Activated CD4-positive, alpha-beta memory T cell treated with anti-CD3 and anti-CD28 coated beads for 36 hours (primary cell): ENCODE results near the gene NOTCH2. TPM values are rescaled to one million over a fixed set of nuclear protein-coding genes. Genes with fewer than 3 reads are reported as not detected.
A peak's percentile ranks its signal among the peaks of the same experiment; 100 is the strongest.
"Not testable (repeated sequence)": the region's sequence is repeated elsewhere in the genome, so short reads cannot be mapped to it uniquely, and the experiment has no call there.

Experiments used
- CTCF ChIA-PET: fragments of 350-600 bp; sonication (Branson Sonifier 250); formaldehyde crosslinking; loops from one replicate; lab custom pipeline; 2021; ENCODE audit warnings: antibody characterized with exemption, inconsistent platforms; lab: Charles Lee
- POLR2A ChIA-PET: fragments of 350-600 bp; sonication (Branson Sonifier 250); formaldehyde crosslinking; loops from one replicate; lab custom pipeline; 2021; ENCODE audit warnings: antibody characterized with exemption; lab: Charles Lee
- DNase-seq: peaks from one replicate; pipeline ENCODE4 v3.0.0-alpha.2; 2020
- H3K27ac Mint-ChIP-seq: one replicate; pipeline ENCODE4 v1.8.0; 2021; ENCODE audit warnings: mixed read lengths
- H3K27me3 Mint-ChIP-seq: one replicate; pipeline ENCODE4 v1.8.0; 2021; ENCODE audit warnings: mixed read lengths
- H3K36me3 Mint-ChIP-seq: one replicate; pipeline ENCODE4 v1.8.0; 2021; ENCODE audit warnings: mixed read lengths
- H3K4me1 Mint-ChIP-seq: one replicate; pipeline ENCODE4 v1.8.0; 2021; ENCODE audit warnings: low read depth, mixed read lengths
- H3K4me3 Mint-ChIP-seq: one replicate; pipeline ENCODE4 v1.8.0; 2021; ENCODE audit warnings: mild to moderate bottlenecking, mixed read lengths
- H3K9me3 Mint-ChIP-seq: one replicate; pipeline ENCODE4 v1.8.0; 2021; ENCODE audit warnings: mixed read lengths
- intact Hi-C: fragments of 100-400 bp; cut with micrococcal nuclease; formaldehyde crosslinking; loops from one replicate; pipeline ENCODE4 v1.15.1; 2023
- total RNA-seq, 2 experiments: library from RNA; stranded (reverse); gene quantifications; one replicate each; pipeline ENCODE4 v1.2.3, GENCODE V29; 2021

The NOTCH2 gene
- total RNA-seq: 10 to 100 TPM; 57.2 to 62.4 TPM

DNA sequence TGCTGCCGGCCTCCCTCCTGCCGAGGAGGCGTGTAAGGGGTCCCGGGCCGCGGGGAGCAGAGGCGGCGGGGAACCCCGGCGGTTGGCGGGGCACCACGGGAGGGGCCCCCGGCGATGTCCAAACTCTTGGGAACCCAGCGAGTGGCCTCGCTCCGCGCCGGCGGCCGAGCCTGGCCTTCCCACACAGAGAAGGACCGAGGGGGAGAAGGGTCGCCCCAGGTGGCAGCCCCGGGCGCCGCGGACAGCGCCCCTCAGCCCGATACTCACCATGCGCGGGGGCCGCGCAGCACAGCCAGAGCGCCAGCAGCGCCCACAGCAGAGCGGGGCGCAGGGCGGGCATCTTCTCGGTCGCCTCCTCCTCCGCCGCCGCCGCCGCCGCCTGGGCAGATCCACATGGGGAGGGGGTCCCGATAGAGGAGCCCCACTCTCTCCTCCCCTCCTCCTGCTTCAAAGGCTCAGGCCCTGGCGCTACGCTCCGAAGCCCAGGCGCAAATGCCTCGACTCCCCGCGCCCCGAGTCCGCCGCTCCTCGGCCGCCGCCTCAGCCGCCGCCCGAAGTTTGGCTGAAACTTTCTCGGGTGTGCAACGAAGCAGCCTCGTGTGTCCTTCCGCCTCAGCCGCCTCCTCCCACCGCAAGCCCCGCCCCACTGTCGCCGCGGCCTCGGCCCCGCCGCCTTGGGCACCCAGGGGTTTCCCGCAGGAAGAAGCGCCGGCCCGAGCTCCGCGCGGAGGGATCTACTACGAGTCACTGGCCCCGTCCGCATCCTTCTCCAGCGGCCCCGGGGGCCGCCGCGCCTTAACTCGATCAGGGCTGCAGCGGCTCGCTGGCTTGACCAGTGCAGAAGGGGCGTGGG, at the start of gene NOTCH2:
Gene NOTCH2, minus strand, starts transcription at position 596 of the 853 bp plus-strand sequence. Its CDS starts 256 bp downstream, at position 340.
- H3K27ac Mint-ChIP-seq, H3K36me3 Mint-ChIP-seq, CTCF ChIA-PET, H3K9me3 Mint-ChIP-seq, intact Hi-C loops, POLR2A ChIA-PET, H3K4me1 Mint-ChIP-seq, H3K27me3 Mint-ChIP-seq: not testable (repeated sequence)
- H3K4me3 Mint-ChIP-seq: peak within 1 kb of the TSS; percentile 60
- DNase-seq: peak; percentile 82

DNA sequence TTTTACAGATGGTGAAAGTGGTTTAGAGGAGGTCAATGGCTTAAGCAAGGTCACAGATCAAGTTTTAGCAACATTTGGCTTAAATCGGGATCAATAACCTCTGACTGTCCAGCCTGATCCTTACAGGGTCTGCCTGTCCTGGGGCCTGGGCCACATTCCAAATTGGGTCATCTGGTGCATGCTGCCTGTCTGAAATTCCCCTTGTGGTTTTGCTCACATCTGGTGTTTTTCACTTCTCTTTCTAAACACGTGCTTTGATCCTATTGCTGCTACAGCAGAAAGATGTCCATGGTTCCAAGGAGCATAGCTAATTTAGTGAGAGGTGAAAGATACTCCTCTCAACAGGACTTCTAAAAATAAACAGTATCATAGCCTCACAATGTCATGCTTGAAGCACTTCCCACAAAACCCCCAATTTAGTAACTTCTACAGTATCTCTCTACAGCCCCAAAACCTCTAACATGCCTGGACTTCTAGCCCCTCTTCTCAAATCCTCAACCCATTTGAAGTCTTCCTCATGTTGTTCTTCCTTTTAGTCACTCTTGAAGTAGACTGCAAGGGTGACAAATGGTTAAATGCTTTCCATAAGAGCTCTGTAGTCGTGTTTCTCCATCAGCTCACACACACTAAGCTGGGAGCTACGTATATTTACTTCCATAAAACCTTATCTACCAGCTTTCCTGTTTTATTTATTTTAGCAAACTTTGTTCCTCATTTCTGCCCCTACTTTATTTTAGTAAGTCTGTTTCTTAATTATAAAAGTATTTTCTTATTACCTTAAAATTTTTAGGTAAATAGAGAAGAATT, 48.1 kb upstream of the NOTCH2 start:
- H3K9me3 Mint-ChIP-seq, H3K27ac Mint-ChIP-seq, intact Hi-C loops, H3K27me3 Mint-ChIP-seq, H3K4me3 Mint-ChIP-seq, POLR2A ChIA-PET, DNase-seq, H3K36me3 Mint-ChIP-seq, H3K4me1 Mint-ChIP-seq, CTCF ChIA-PET: not testable (repeated sequence)

DNA sequence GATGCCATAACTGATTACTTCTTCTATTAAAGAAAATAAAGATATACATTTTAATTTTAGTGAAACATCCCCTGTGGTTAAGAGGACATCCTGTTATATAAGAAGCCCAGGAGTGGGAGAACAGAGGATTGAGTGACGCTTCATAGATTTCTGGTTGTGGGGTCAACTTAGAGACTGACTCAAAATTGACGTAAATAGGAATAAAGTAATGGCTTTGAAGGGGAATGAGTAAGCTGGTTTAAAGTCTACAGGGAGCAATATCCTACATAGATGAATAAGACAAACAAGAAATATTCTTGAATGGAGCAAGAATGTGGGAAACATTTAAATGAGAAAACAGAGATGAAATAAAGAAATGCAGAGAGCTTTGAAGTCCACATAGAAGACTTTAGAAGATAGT, 46.6 kb upstream of the NOTCH2 start:
- POLR2A ChIA-PET, H3K4me3 Mint-ChIP-seq, H3K27ac Mint-ChIP-seq, DNase-seq, CTCF ChIA-PET, H3K36me3 Mint-ChIP-seq, H3K9me3 Mint-ChIP-seq, H3K4me1 Mint-ChIP-seq, intact Hi-C loops, H3K27me3 Mint-ChIP-seq: not testable (repeated sequence)

DNA sequence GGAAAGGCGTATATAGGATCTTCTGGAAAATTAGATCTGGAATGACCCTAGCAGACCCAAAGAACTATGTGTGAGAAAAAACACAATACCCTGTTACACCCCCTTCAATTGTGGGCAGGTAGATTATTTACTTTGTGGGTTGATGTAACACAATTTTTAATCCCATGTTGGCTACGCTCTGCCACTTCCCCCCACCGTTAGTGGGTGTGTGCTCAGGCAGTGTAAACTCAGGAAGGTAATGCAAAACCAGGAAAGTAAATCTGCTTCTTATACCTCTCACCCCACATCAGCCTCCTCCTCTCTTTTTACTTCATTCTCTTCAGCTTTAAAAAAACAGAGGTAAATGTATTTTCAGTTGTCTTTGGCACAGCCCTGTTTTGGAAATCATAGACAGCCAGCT, 43.7 kb upstream of the NOTCH2 start:
- H3K27ac Mint-ChIP-seq, H3K4me1 Mint-ChIP-seq, CTCF ChIA-PET, H3K36me3 Mint-ChIP-seq, intact Hi-C loops, POLR2A ChIA-PET, H3K4me3 Mint-ChIP-seq, H3K9me3 Mint-ChIP-seq, H3K27me3 Mint-ChIP-seq, DNase-seq: not testable (repeated sequence)

DNA sequence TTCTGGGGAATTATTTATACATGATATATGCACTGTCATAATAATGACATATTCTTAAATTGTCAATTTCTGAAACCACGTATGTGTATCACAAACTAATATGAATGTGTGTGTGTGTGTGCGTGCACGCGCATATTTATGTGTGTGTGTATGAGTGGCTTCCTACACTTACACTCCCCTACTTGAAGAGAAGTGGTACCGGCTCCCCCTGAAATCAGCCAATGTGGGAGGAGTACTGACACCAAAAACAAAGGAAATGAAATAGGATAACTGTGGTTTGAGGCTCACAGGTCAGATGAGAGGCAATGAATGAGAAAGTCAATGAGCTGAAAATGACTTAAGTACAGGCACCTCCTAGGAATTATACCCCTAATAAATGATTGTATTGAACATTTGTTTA, 42.8 kb upstream of the NOTCH2 start:
- DNase-seq, H3K27me3 Mint-ChIP-seq, intact Hi-C loops, H3K4me3 Mint-ChIP-seq, POLR2A ChIA-PET, H3K9me3 Mint-ChIP-seq, H3K36me3 Mint-ChIP-seq, CTCF ChIA-PET, H3K4me1 Mint-ChIP-seq, H3K27ac Mint-ChIP-seq: not testable (repeated sequence)

DNA sequence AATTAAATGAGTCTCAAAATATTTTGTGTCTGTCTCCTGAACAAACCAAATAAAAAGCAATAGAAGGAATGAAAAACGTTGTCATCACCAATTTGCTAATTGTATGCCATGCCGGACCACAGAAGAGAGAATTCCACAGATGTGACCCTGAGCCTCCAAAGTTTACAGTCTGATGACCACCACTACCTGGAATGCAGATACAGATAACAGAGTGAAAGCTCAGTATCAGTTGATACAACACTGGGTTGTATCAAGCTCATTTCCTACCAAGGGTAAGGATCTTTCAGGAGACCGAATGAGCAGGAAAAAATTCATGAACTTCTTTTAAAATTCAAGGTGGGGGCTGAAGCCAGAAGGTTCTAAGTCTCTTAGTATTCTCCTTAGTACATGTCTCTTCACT, 42.3 kb upstream of the NOTCH2 start:
- CTCF ChIA-PET, POLR2A ChIA-PET: not testable (repeated sequence)

DNA sequence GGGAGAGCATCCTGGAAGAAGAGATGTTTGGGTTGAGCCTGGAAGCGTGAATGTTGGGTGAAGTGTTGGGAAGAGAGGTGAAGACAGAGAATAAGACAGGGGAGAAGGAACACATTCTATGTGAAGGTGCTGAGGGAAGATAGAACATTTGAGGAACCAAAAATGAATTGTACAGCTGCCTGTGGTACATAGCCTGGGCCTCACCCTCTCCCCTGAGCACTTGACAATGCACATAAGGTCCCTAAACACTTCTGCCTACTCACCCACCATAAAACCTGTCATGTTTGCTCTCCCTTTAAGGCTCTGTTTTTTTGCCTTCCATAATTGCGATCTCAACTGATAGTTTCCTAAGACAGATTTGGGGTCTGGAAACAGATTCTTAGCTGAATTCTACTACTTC, 41.5 kb upstream of the NOTCH2 start:
- POLR2A ChIA-PET, H3K4me1 Mint-ChIP-seq, CTCF ChIA-PET, H3K9me3 Mint-ChIP-seq, intact Hi-C loops, H3K27me3 Mint-ChIP-seq, H3K27ac Mint-ChIP-seq, H3K36me3 Mint-ChIP-seq, H3K4me3 Mint-ChIP-seq, DNase-seq: not testable (repeated sequence)

More for the DNA sequence above, 42.3 kb upstream of the NOTCH2 start:
- H3K27me3 Mint-ChIP-seq, H3K4me1 Mint-ChIP-seq, H3K9me3 Mint-ChIP-seq, DNase-seq, intact Hi-C loops, H3K4me3 Mint-ChIP-seq, H3K27ac Mint-ChIP-seq, H3K36me3 Mint-ChIP-seq: not testable (repeated sequence)

DNA sequence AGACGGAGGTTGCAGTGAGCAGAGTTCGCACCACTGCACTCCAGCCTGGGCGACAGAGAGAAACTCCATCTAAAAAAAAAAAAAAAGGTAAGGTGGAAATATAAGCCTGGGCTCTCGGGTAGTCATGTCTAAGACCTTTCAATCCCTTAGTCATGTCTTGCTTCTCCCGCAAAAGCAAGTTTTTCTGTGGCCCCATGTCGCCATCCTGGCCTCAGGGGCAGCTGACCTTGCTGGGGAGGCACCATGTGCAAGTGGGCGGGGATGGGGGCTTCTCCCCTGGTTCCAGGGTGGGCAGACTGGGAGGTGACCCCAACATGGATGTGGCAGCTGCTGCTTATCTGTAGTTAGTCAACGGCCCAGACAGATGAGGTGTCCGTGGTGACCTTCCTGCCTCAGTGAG, 40.2 kb upstream of the NOTCH2 start:
- intact Hi-C loops: not testable (repeated sequence)

DNA sequence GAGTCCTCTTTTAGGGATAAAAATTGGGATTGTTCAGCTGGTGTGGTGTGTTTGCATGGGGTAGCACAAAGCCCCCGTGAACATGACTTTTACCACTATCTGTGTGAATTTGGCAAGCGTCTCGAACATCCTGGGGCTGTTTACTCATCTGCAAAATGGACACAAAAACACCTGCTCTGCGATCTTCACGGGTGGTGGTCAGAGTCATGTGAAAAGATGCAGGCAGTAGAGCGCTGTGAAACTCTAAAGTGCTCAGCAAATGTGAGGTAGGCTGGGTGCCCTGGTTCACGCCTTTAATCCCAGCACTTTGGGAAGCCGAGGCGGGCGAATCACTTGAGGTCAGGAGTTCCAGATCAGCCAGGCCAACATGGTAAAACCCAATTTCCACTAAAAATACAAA, 39.7 kb upstream of the NOTCH2 start:
- H3K9me3 Mint-ChIP-seq, H3K27ac Mint-ChIP-seq, POLR2A ChIA-PET, DNase-seq, CTCF ChIA-PET, H3K4me3 Mint-ChIP-seq, H3K27me3 Mint-ChIP-seq, H3K4me1 Mint-ChIP-seq, intact Hi-C loops, H3K36me3 Mint-ChIP-seq: not testable (repeated sequence)

More for the DNA sequence above, 40.2 kb upstream of the NOTCH2 start:
- POLR2A ChIA-PET, CTCF ChIA-PET, H3K27me3 Mint-ChIP-seq, H3K9me3 Mint-ChIP-seq, H3K4me3 Mint-ChIP-seq, H3K27ac Mint-ChIP-seq, H3K36me3 Mint-ChIP-seq, DNase-seq, H3K4me1 Mint-ChIP-seq: not testable (repeated sequence)

DNA sequence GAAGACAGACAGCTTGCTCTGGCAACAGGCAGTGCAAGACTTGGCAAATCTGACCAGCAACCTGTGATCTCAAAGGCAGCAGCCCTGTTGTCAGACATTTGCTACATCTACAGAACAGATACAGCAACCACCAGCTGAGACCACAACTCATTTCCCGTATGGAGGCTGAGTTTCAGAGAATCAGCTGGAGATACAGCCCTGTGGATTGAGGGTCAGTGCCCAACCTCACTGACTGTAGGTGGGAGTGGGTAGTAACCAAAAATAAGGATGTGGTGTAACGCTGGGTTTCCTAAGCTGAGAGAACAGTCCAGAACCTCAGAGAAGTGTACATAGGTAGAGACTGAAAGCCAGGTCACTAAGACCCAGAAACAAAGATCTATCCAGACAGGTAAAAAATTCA, 35.8 kb upstream of the NOTCH2 start:
- H3K27me3 Mint-ChIP-seq, H3K27ac Mint-ChIP-seq, H3K36me3 Mint-ChIP-seq, DNase-seq, H3K9me3 Mint-ChIP-seq, intact Hi-C loops, POLR2A ChIA-PET, CTCF ChIA-PET, H3K4me3 Mint-ChIP-seq, H3K4me1 Mint-ChIP-seq: not testable (repeated sequence)

DNA sequence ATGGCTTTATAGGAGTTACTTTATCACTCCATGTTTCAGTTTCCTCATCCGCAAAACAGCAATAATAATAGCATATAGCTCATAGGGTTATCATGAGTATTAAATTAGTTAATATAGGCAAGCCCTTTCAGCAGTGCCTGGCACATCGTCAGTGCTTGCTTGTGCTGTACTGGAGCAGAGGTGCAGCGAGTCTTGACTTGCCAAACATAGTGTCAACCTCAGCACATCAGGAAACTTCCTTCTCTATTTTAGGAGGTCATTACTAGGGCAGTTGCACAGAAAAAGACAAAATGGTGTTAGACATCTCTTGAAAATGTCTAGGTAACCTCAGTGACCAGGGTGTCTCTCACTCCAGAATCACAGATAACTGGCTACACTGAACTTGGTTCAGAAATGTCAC, 34.3 kb upstream of the NOTCH2 start:
- H3K27ac Mint-ChIP-seq, H3K27me3 Mint-ChIP-seq, H3K36me3 Mint-ChIP-seq, intact Hi-C loops, CTCF ChIA-PET, DNase-seq, POLR2A ChIA-PET, H3K4me1 Mint-ChIP-seq, H3K4me3 Mint-ChIP-seq, H3K9me3 Mint-ChIP-seq: not testable (repeated sequence)

DNA sequence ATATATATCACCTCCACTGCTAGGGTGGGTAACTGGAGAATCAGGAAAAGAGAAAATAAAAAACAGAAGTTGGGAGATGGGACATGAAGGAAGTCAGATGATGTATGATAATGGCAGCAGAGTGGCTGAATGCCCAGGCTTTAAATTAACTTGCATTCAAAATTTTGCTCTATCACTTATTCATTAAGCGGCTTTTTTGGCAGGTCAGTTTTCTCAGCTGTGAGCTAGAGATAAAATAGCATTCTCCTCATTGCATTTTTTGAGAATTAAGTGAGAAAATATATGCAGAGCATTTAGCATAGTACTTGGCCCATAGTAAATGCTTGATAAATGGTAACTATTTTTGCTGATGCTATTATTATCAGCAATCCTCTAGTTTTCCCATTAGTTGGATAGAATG, 32.1 kb upstream of the NOTCH2 start:
- CTCF ChIA-PET, H3K9me3 Mint-ChIP-seq, H3K4me1 Mint-ChIP-seq, H3K36me3 Mint-ChIP-seq, H3K4me3 Mint-ChIP-seq, H3K27me3 Mint-ChIP-seq, H3K27ac Mint-ChIP-seq, POLR2A ChIA-PET, intact Hi-C loops, DNase-seq: not testable (repeated sequence)
